ENCODE results near the gene TMEM54. TPM values are rescaled to one million over a fixed set of nuclear protein-coding genes. Genes with fewer than 3 reads are reported as not detected.

The TMEM54 gene
- total and polyA plus RNA-seq, 9 of the 15 experiments (the other 6 are each of a cell fraction or from before 2014, with no cell fraction given): 1.00 to 16.2 (median 8.2) TPM

DNA sequence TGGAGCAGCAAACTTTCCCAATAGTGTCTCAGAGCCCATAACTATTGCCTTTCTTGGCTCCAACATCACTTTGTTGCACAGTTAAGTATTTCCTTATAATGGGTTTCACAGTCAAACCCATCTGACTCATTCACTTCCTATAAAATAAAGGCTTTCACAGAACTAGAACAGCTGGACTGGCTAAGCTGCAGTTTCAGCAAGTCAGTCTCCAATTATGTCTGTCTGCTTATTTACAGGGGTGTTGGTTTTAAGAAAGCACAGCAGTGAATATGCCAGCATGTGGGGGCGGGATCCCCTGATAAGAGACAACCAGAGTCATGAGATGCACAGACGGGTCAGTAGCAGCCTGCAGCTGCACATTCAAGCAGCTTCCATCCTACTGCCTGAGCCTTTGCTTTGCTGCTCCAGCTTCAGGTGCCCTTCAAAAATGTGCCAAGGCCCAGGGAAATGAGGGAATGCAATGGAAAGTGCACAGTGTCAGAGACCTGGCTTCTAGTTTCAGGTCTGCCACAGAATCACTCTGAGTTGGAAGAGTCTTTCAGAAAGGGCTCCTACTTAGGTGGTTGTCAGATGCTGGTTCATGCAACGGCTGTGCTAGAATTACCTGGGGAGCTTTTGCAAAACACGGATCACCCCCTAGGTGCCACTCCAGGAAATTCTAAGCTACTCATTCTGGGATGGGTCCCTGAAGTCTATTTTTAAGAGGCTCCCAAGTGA is 38.6 kb upstream of the TMEM54 start (continued):
- TF ChIP-seq, protein P1, sequence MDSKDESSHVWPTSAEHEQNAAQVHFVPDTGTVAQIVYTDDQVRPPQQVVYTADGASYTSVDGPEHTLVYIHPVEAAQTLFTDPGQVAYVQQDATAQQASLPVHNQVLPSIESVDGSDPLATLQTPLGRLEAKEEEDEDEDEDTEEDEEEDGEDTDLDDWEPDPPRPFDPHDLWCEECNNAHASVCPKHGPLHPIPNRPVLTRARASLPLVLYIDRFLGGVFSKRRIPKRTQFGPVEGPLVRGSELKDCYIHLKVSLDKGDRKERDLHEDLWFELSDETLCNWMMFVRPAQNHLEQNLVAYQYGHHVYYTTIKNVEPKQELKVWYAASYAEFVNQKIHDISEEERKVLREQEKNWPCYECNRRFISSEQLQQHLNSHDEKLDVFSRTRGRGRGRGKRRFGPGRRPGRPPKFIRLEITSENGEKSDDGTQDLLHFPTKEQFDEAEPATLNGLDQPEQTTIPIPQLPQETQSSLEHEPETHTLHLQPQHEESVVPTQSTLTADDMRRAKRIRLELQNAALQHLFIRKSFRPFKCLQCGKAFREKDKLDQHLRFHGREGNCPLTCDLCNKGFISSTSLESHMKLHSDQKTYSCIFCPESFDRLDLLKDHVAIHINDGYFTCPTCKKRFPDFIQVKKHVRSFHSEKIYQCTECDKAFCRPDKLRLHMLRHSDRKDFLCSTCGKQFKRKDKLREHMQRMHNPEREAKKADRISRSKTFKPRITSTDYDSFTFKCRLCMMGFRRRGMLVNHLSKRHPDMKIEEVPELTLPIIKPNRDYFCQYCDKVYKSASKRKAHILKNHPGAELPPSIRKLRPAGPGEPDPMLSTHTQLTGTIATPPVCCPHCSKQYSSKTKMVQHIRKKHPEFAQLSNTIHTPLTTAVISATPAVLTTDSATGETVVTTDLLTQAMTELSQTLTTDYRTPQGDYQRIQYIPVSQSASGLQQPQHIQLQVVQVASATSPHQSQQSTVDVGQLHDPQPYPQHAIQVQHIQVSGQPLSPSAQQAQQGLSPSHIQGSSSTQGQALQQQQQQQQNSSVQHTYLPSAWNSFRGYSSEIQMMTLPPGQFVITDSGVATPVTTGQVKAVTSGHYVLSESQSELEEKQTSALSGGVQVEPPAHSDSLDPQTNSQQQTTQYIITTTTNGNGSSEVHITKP (IDR thresholded peaks at IDR 0.05; ENCODE audit: partially characterized antibody): peak; percentile 42
- TF ChIP-seq ETV1 (tag; conservative IDR thresholded peaks at IDR 0.05; ENCODE audit: low read depth): no peak
- no peak for TF ChIP-seq GTF2A2 (tag; IDR thresholded peaks at IDR 0.05)
- 0 out of 2 replicates have a peak, but pooled peaks have one; percentile 58 for TF ChIP-seq ZNF583 (CRISPR knock-in tag; IDR thresholded peaks at IDR 0.05)
- no peak for TF ChIP-seq ETS2 (tag; IDR thresholded peaks at IDR 0.05; ENCODE audit: borderline replicate concordance, poor library complexity, severe bottlenecking)
- no peak for TF ChIP-seq BCOR (IDR thresholded peaks at IDR 0.05)
- no peak for TF ChIP-seq TAF7 (tag; IDR thresholded peaks at IDR 0.05)
- no peak for TF ChIP-seq SMARCC2 (IDR thresholded peaks at IDR 0.05; ENCODE audit: low read depth)
- no peak for TF ChIP-seq ZBTB8A (IDR thresholded peaks at IDR 0.05; ENCODE audit: partially characterized antibody)
- TF ChIP-seq, protein P2, sequence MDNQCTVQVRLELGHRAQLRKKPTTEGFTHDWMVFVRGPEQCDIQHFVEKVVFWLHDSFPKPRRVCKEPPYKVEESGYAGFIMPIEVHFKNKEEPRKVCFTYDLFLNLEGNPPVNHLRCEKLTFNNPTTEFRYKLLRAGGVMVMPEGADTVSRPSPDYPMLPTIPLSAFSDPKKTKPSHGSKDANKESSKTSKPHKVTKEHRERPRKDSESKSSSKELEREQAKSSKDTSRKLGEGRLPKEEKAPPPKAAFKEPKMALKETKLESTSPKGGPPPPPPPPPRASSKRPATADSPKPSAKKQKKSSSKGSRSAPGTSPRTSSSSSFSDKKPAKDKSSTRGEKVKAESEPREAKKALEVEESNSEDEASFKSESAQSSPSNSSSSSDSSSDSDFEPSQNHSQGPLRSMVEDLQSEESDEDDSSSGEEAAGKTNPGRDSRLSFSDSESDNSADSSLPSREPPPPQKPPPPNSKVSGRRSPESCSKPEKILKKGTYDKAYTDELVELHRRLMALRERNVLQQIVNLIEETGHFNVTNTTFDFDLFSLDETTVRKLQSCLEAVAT (IDR thresholded peaks at IDR 0.05): no peak
- TF ChIP-seq POLR2G (IDR thresholded peaks at IDR 0.05; ENCODE audit: low read depth, low read length): no peak
- peak; percentile 60 for TF ChIP-seq DPF2 (IDR thresholded peaks at IDR 0.05)
- no peak for TF ChIP-seq NBN (IDR thresholded peaks at IDR 0.05; ENCODE audit: low read depth)
- no peak for TF ChIP-seq RBM39 (optimal IDR thresholded peaks at IDR 0.05; ENCODE audit: low read depth, low read length)
- no peak for TF ChIP-seq SRSF3 (IDR thresholded peaks at IDR 0.05; ENCODE audit: insufficient read depth, low read length)
- TF ChIP-seq SMARCA4 (IDR thresholded peaks at IDR 0.05): peak; percentile 63; the same call in 1 of the 2 replicates
- no peak for TF ChIP-seq HOMEZ (CRISPR knock-in tag; IDR thresholded peaks at IDR 0.05)
- TF ChIP-seq HNRNPL (IDR thresholded peaks at IDR 0.05; ENCODE audit: low read depth, low read length): no peak
- no peak for TF ChIP-seq ELF1 (tag; IDR thresholded peaks at IDR 0.05)
- no peak for TF ChIP-seq KLF1 (tag; IDR thresholded peaks at IDR 0.05)
- no peak for TF ChIP-seq FOXA1 (IDR thresholded peaks at IDR 0.05; ENCODE audit: borderline replicate concordance)
- no peak for TF ChIP-seq MCM3 (IDR thresholded peaks at IDR 0.05)
- no peak for TF ChIP-seq RUNX1 (IDR thresholded peaks at IDR 0.05; ENCODE audit: low read depth)

All from K562 (cell line).